ENCODE data around the gene MEF2D. TPM values are rescaled to one million over a fixed set of nuclear protein-coding genes. Genes with fewer than 3 reads are reported as not detected.

Gene MEF2D
- total RNA-seq, 4 donors from 2014 or later: 26.4 to 80.6 (median 32.0) TPM

GRCh38 chr1:156539818-156540355 lies 39.3 kb upstream of the MEF2D start:
- no peak overlapping the region for H3K4me3 ChIP-seq (replicated peaks in 1 of 3)
- intact Hi-C loops (cut with DNase I): no loop called here
- H3K9me3 ChIP-seq: no peaks in the 10 kb centered on the region
- no peaks in the 10 kb centered on the region for H3K27me3 ChIP-seq
- 92 to 93% methylated on average over 4 of the region's 4 CpGs for WGBS, 2 donors
- H3K4me1 ChIP-seq: no peaks in the 10 kb centered on the region
- no peaks in the 10 kb centered on the region for H3K36me3 ChIP-seq
- no peak for TF ChIP-seq POLR2A (IDR thresholded peaks at IDR 0.05)
- TF ChIP-seq, protein P1, sequence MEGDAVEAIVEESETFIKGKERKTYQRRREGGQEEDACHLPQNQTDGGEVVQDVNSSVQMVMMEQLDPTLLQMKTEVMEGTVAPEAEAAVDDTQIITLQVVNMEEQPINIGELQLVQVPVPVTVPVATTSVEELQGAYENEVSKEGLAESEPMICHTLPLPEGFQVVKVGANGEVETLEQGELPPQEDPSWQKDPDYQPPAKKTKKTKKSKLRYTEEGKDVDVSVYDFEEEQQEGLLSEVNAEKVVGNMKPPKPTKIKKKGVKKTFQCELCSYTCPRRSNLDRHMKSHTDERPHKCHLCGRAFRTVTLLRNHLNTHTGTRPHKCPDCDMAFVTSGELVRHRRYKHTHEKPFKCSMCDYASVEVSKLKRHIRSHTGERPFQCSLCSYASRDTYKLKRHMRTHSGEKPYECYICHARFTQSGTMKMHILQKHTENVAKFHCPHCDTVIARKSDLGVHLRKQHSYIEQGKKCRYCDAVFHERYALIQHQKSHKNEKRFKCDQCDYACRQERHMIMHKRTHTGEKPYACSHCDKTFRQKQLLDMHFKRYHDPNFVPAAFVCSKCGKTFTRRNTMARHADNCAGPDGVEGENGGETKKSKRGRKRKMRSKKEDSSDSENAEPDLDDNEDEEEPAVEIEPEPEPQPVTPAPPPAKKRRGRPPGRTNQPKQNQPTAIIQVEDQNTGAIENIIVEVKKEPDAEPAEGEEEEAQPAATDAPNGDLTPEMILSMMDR (IDR thresholded peaks at IDR 0.05): no peak
- H3K27ac ChIP-seq: no peak overlapping the region
- DNase-seq: no peak

- no peak for TF ChIP-seq POLR2A (IDR thresholded peaks at IDR 0.05)
- TF ChIP-seq, protein P1 (IDR thresholded peaks at IDR 0.05): no peak
- 86 to 87% methylated on average over 10 of the region's 10 CpGs for WGBS, 2 donors
- DNase-seq: no peak
- no peak overlapping the region for H3K27ac ChIP-seq
- H3K27me3 ChIP-seq: no peaks in the 10 kb centered on the region
- no peaks in the 10 kb centered on the region for H3K9me3 ChIP-seq
- intact Hi-C loops (cut with DNase I): no loop called here
- H3K4me3 ChIP-seq (replicated peaks in 1 of 3): no peak overlapping the region
- H3K36me3 ChIP-seq: no peaks in the 10 kb centered on the region
- H3K4me1 ChIP-seq: no peaks in the 10 kb centered on the region
Measured at GRCh38 chr1:156538711-156539440, 38.3 kb upstream of the MEF2D start.

DNA sequence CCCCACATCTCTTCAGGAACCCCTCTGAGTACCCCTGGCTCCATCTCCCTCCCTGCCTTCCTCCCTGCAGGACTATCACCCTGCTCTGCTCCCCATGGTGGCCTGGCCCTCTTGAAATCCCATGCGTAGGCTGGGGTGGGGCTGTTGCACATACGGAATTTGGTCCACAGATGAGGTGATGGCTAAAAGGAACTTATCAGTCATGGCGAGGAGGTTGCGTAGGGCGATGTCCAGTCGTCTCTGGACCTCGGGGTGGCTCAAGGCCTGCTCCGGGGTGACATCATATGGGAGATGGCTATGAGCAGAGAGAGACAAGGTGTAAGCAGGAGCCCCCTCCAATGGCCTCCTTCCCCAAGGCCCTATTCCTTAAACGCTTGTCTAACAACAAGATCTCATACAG lies 36.5 kb upstream of the MEF2D start:
- Histone ChIP-seq H3K4me1 (no peaks in the 10 kb centered on the region), H3K27me3 (no peaks in the 10 kb centered on the region), H3K36me3 (no peaks in the 10 kb centered on the region), H3K27ac (no peak overlapping the region), H3K9me3 (no peaks in the 10 kb centered on the region), H3K4me3 (replicated peaks in 1 of 3) (no peak overlapping the region)
- DNase-seq: no peak
- 94 to 98% methylated on average over 9 of the region's 9 CpGs for whole genome bisulfite sequencing, 2 donors
- intact Hi-C loops (cut with DNase I): no loop called here
- TF ChIP-seq, protein P1 (IDR thresholded peaks at IDR 0.05): no peak
- no peak for TF ChIP-seq POLR2A (IDR thresholded peaks at IDR 0.05)

GRCh38 chr1:156534424-156535060 lies 34.0 kb upstream of the MEF2D start:
- Histone ChIP-seq H3K36me3 (no peaks in the 10 kb centered on the region), H3K27me3 (no peaks in the 10 kb centered on the region), H3K27ac (no peak overlapping the region), H3K9me3 (no peaks in the 10 kb centered on the region), H3K4me3 (replicated peaks in 1 of 3) (no peak overlapping the region), H3K4me1 (no peaks in the 10 kb centered on the region)
- TF ChIP-seq, protein P1 (IDR thresholded peaks at IDR 0.05): no peak
- no peak for TF ChIP-seq POLR2A (IDR thresholded peaks at IDR 0.05)
- no peak for DNase-seq
- WGBS, 2 donors: 94 to 95% methylated on average over 10 to 12 of the region's 12 CpGs
- intact Hi-C loops (cut with DNase I): no loop called here
